ENCODE results near the gene ECSIT.

GRCh38 chr19:11485245-11485837 is 43.6 kb downstream of the ECSIT start:
- TF ChIP-seq CTCF (optimal IDR thresholded peaks at IDR 0.05 in 1 of 3, IDR thresholded peaks at IDR 0.05 in 1 of 3, conservative IDR thresholded peaks at IDR 0.05 in 1 of 3; ENCODE audit: extremely low read depth in 1 of 3, insufficient read depth in 2 of 3, low read length in 3 of 3), result no peak
- no peak for TF ChIP-seq EZH2 (IDR thresholded peaks at IDR 0.05; ENCODE audit: low read length)

Data from keratinocyte (primary cell).